ENCODE data around the gene LMTK3. TPM values are rescaled to one million over a fixed set of nuclear protein-coding genes. Genes with fewer than 3 reads are reported as not detected.

The LMTK3 gene
- total and polyA plus RNA-seq, 9 of the 15 experiments (the other 6 are each of a cell fraction or from before 2014, with no cell fraction given), result 0.35 to 12.3 (median 2.0) TPM; not detected in 2

DNA sequence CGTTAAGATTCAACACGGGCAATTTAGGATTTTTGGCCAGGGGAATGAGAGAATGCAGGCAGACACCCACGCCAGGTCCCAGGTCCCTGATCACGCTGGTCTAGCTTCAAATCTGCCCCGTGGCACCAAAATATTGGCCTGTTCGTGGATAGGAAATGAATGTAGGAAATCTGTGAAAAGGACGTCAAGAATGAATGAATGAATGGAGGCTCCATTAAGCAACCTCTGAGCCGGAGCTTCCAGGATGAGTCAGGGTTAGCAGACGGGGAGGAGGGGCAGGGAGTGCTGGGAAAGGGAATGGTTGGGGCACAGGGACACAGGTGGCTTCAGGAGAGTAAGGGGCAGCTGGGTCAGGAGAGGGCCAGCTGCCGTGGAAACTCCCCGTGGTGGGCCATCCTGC, 44.5 kb upstream of the LMTK3 start:
- ATAC-seq (no peak), DNase-seq (ENCODE audit: extremely low read depth in 1 of 4, low spot score in 3 of 4) (peak in 1 of 4 experiments; percentile 12), FAIRE-seq (no peak)
- in situ Hi-C loops (cut with MboI) (no loop called here), intact Hi-C loops (cut with micrococcal nuclease) (no loop called here)
- no peaks in the 10 kb centered on the region for H3K9me3 ChIP-seq (replicated peaks; ENCODE audit: control insufficient read depth, insufficient read depth, low read depth, low read length)
- BruUV-seq (replicated peaks), result no TSS peak
- no peaks in the 10 kb centered on the region; the same call in 1 of the 2 replicates for H4K20me1 ChIP-seq (replicated peaks; ENCODE audit: control insufficient read depth, insufficient read depth, low read length)
- H3K4me1 ChIP-seq (replicated peaks in 1 of 2; ENCODE audit: control insufficient read depth in 2 of 2, insufficient read depth in 2 of 2, low read length in 2 of 2), result peaks cover 8 to 28% of the 10 kb centered on the region in 2 experiments; a peak in 3 of 5 replicates
- H3K79me2 ChIP-seq (ENCODE audit: control insufficient read depth, insufficient read depth, low read length), result no peaks in the 10 kb centered on the region
- H3K36me3 ChIP-seq (ENCODE audit: control insufficient read depth, insufficient read depth, low read length), result no peaks in the 10 kb centered on the region
- H3K4me3 ChIP-seq, result no peak overlapping the region
- no peak overlapping the region for H3K27ac ChIP-seq (ENCODE audit: extremely low read depth, low read depth, low read length)
- no peaks in the 10 kb centered on the region for H3K9me1 ChIP-seq (ENCODE audit: control insufficient read depth, insufficient read depth, low read length)
- peak overlapping the region in 1 of 2 experiments; percentile 45; a peak in 1 of 4 replicates for H3K9ac ChIP-seq (ENCODE audit: insufficient read depth in 1 of 2, low read depth in 2 of 2, low read length in 2 of 2)
- H3K27me3 ChIP-seq (ENCODE audit: control insufficient read depth in 2 of 2, insufficient read depth in 2 of 2, low read length in 2 of 2), result peaks cover 0 to 8% of the 10 kb centered on the region in 2 experiments; a peak in 2 of 5 replicates
- H3K4me2 ChIP-seq (ENCODE audit: insufficient read depth, low read length), result no peak overlapping the region
- CTCF ChIA-PET (ENCODE audit: low intra/inter-chr PET ratio), result no interaction called here
- POLR2A ChIA-PET, result interaction anchor here (1.0 to 1.6 kb wide), 2 partner anchors 16 to 24 kb away, joined by 3 to 6 read pairs; no protein-coding TSS in a partner anchor
- 33% methylated on average over 11 of the region's 11 CpGs for WGBS (ENCODE audit: insufficient coverage, low coverage, missing lambda C conversion rate)
- no peak overlapping the region for H2AFZ ChIP-seq (ENCODE audit: low read depth, low read length)
- TF ChIP-seq RREB1 (CRISPR knock-in tag; IDR thresholded peaks at IDR 0.05), result no peak
- TF ChIP-seq TCFL5 (CRISPR knock-in tag; conservative IDR thresholded peaks at IDR 0.05), result no peak
- TF ChIP-seq POLR3A (IDR thresholded peaks at IDR 0.05; ENCODE audit: borderline replicate concordance, extremely low read depth, insufficient read depth, insufficient read length), result no peak
- no peak for TF ChIP-seq ZSCAN29 (IDR thresholded peaks at IDR 0.05)
- no peak for TF ChIP-seq HOMEZ (CRISPR knock-in tag; IDR thresholded peaks at IDR 0.05)
- peak; percentile 94 for TF ChIP-seq ZNF24 (IDR thresholded peaks at IDR 0.05)
- no peak for TF ChIP-seq KDM1A (IDR thresholded peaks at IDR 0.05)
- TF ChIP-seq, protein P1, sequence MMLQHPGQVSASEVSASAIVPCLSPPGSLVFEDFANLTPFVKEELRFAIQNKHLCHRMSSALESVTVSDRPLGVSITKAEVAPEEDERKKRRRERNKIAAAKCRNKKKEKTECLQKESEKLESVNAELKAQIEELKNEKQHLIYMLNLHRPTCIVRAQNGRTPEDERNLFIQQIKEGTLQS (IDR thresholded peaks at IDR 0.05), result peak; percentile 23; the same call in 1 of the 2 replicates
- TF ChIP-seq, protein P1 (CRISPR knock-in tag; conservative IDR thresholded peaks at IDR 0.05), result no peak
- no peak for TF ChIP-seq ZNF232 (CRISPR knock-in tag; IDR thresholded peaks at IDR 0.05)
- no peak for TF ChIP-seq POLR2AphosphoS2 (IDR thresholded peaks at IDR 0.05; ENCODE audit: low read length)
- no peak for TF ChIP-seq PURB (CRISPR knock-in tag; IDR thresholded peaks at IDR 0.05; ENCODE audit: low read depth)
- no peak for TF ChIP-seq MECOM (CRISPR knock-in tag; IDR thresholded peaks at IDR 0.05)
- no peak for TF ChIP-seq SNRNP70 (optimal IDR thresholded peaks at IDR 0.05; ENCODE audit: low read depth, low read length)
- no peak for TF ChIP-seq CEBPG (CRISPR knock-in tag; IDR thresholded peaks at IDR 0.05)
- TF ChIP-seq CEBPG (tag; conservative IDR thresholded peaks at IDR 0.05 in 1 of 2, IDR thresholded peaks at IDR 0.05 in 1 of 2), result peak in 1 of 2 experiments; percentile 64; a peak in 2 of 4 replicates
- no peak for TF ChIP-seq MCM5 (IDR thresholded peaks at IDR 0.05; ENCODE audit: low read depth)
